Endothelial cell of umbilical vein (primary cell): ENCODE measurements around the gene PHACTR1.

Experiments
- EZH2 ChIP-seq: IDR thresholded peaks from 2 replicates; pipeline ENCODE4 v1.6.1; 2012; ENCODE audit warnings: borderline replicate concordance, low read depth, mild to moderate bottlenecking, moderate library complexity, low read length, inconsistent platforms; ENCODE audit not compliant: severe bottlenecking
- FOS ChIP-seq: IDR thresholded peaks from 2 replicates; pipeline ENCODE4 v1.6.1; 2011; ENCODE audit warnings: mild to moderate bottlenecking, low read length, moderate library complexity, borderline replicate concordance; ENCODE audit not compliant: insufficient read depth
- JUN ChIP-seq: IDR thresholded peaks from 2 replicates; pipeline ENCODE4 v1.6.1; 2011; ENCODE audit warnings: borderline replicate concordance, low read depth; ENCODE audit not compliant: insufficient read length, insufficient read depth
- POLR2A ChIP-seq: IDR thresholded peaks from 2 replicates; pipeline ENCODE4 v1.6.1; 2012; ENCODE audit warnings: low read depth, mild to moderate bottlenecking, control low read depth, low read length
- POLR2AphosphoS5 ChIP-seq: IDR thresholded peaks from 2 replicates; pipeline ENCODE4 v1.6.1; 2012; ENCODE audit warnings: low read depth, mild to moderate bottlenecking, control low read depth, low read length, moderate library complexity; ENCODE audit not compliant: insufficient read depth
- TF ChIP-seq, protein P1 (sequence below), 2 donors: IDR thresholded peaks; 1 replicate in 1 of 2; 2 replicates in 1 of 2; pipeline ENCODE4 v1.5.1; 2011; ENCODE audit warnings: low read length in 2 of 2, mild to moderate bottlenecking in 2 of 2, moderate library complexity in 2 of 2, control low read depth in 1 of 2, inconsistent platforms in 1 of 2, low read depth in 1 of 2; ENCODE audit not compliant: insufficient read depth in 1 of 2; ENCODE audit errors: extremely low read depth in 1 of 2
- TF ChIP-seq, protein P2 (sequence below): IDR thresholded peaks from 2 replicates; pipeline ENCODE4 v1.6.1; 2011; ENCODE audit not compliant: insufficient read depth, insufficient read length

GRCh38 chr6:13075141-13075845, 358.7 kb downstream of the PHACTR1 start:
- TF ChIP-seq, protein P1, sequence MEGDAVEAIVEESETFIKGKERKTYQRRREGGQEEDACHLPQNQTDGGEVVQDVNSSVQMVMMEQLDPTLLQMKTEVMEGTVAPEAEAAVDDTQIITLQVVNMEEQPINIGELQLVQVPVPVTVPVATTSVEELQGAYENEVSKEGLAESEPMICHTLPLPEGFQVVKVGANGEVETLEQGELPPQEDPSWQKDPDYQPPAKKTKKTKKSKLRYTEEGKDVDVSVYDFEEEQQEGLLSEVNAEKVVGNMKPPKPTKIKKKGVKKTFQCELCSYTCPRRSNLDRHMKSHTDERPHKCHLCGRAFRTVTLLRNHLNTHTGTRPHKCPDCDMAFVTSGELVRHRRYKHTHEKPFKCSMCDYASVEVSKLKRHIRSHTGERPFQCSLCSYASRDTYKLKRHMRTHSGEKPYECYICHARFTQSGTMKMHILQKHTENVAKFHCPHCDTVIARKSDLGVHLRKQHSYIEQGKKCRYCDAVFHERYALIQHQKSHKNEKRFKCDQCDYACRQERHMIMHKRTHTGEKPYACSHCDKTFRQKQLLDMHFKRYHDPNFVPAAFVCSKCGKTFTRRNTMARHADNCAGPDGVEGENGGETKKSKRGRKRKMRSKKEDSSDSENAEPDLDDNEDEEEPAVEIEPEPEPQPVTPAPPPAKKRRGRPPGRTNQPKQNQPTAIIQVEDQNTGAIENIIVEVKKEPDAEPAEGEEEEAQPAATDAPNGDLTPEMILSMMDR (IDR thresholded peaks at IDR 0.05; ENCODE audit: extremely low read depth in 1 of 2, insufficient read depth in 1 of 2, low read depth in 1 of 2, low read length in 2 of 2) = no peak
- TF ChIP-seq EZH2 (no peak), POLR2A (no peak), FOS (no peak), POLR2AphosphoS5 (no peak), JUN (no peak)
- TF ChIP-seq, protein P2, sequence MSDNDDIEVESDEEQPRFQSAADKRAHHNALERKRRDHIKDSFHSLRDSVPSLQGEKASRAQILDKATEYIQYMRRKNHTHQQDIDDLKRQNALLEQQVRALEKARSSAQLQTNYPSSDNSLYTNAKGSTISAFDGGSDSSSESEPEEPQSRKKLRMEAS = no peak
